Osteoblast (primary cell): ENCODE measurements around the gene PRCD. TPM values are rescaled to one million over a fixed set of nuclear protein-coding genes. Genes with fewer than 3 reads are reported as not detected.
A peak's percentile ranks its signal among the peaks of the same experiment; 100 is the strongest.

Experiments
- DNase-seq: peaks from one replicate; pipeline ENCODE4 v3.0.0; 2011; ENCODE audit warnings: low spot score, mixed read lengths; ENCODE audit not compliant: insufficient read length; ENCODE audit errors: missing footprints
- H2AFZ ChIP-seq: 2 replicates; pipeline ENCODE4 v1.6.0; 2011; ENCODE audit warnings: mild to moderate bottlenecking, low read length
- H3K27ac ChIP-seq: 2 replicates; pipeline ENCODE4 v1.5.1; 2011; ENCODE audit warnings: mild to moderate bottlenecking, low read depth, low read length, moderate library complexity
- H3K27me3 ChIP-seq: 2 replicates; pipeline ENCODE4 v1.6.0; 2012; ENCODE audit warnings: mild to moderate bottlenecking, control low read depth, inconsistent platforms, low read length, moderate library complexity; ENCODE audit not compliant: insufficient read depth
- H3K36me3 ChIP-seq: 2 replicates; pipeline ENCODE4 v1.5.1; 2011; ENCODE audit warnings: mild to moderate bottlenecking, low read length, control low read depth, moderate library complexity; ENCODE audit not compliant: insufficient read depth
- H3K4me1 ChIP-seq: 2 replicates; pipeline ENCODE4 v1.5.1; 2011; ENCODE audit warnings: mild to moderate bottlenecking, low read length, control low read depth, moderate library complexity; ENCODE audit not compliant: insufficient read depth
- H3K4me2 ChIP-seq: 2 replicates; pipeline ENCODE4 v1.6.0; 2011; ENCODE audit warnings: mild to moderate bottlenecking, low read length; ENCODE audit not compliant: insufficient read depth
- H3K4me3 ChIP-seq: fragments of 200-600 bp; sonication (generic); 3 replicates; pipeline ENCODE4 v1.5.1; 2012; ENCODE audit warnings: mild to moderate bottlenecking, low read length, inconsistent platforms; ENCODE audit not compliant: insufficient read depth
- H3K79me2 ChIP-seq: 2 replicates; pipeline ENCODE4 v1.6.0; 2012; ENCODE audit warnings: mild to moderate bottlenecking, low read length, control low read depth, inconsistent platforms; ENCODE audit not compliant: insufficient read depth
- H3K9me3 ChIP-seq: 2 replicates; pipeline ENCODE4 v1.5.1; 2011; ENCODE audit warnings: low read depth, low read length, control low read depth
- H4K20me1 ChIP-seq: 2 replicates; pipeline ENCODE4 v1.6.0; 2012; ENCODE audit warnings: mild to moderate bottlenecking, low read length, control low read depth; ENCODE audit not compliant: insufficient read depth
- CTCF ChIP-seq: IDR thresholded peaks from 2 replicates; pipeline ENCODE4 v1.5.1; 2011; ENCODE audit warnings: mild to moderate bottlenecking, low read depth, low read length, moderate library complexity; ENCODE audit errors: extremely low read depth
- total RNA-seq: library from RNA; depleted of rRNA; stranded (reverse); fragments of >200 nt; gene quantifications from 2 replicates; pipeline ENCODE4 v1.2.3, GENCODE V29; 2012

Gene PRCD
- total RNA-seq, 1 donor = 4.0 TPM

DNA sequence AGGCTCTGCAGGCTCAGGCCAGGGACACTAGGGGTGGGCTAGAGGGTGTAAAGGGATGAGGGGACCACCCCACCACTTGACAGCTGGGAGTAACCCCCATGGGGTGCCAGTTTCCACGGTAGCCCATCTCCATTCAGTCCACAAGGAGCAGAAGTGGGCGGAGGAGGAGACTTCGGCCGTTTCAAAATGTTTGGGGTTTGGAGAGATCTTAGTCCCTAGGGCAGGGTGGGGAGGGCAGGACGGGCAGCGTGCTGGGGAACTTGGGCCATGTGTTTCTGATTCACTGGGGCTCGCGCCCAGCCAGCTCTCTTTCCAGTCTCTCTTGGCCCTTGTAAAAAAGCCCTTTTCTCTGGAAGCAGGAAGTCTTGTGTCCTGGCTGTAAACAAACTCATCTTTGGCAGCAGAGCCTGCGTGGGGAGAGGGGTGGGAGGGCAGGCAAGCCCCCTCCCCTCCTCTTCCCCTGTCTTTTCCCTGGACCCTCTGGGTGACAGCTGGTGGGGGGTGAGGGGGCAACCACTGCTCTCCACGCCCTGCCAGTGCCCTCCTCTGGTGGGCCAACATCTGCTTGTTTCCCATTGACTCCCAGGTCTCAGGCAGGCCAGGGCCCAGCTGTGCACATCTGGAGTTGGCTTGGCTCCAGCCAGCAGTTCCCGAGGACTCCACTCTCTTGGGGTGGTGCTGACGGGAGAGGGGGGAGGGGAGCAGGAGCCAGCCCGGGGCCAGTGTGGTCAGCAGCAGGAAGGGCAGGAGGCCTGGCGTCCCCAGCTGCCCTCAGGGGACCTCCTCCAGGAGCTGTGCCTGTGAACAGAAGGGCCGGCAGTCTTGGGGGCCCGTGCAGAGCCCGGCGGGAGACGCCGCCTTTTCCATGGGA, 10.4 kb upstream of the PRCD start:
- TF ChIP-seq CTCF = no peak
- Histone ChIP-seq H3K4me1 (peaks cover 54% of the 10 kb centered on the region), H3K4me2 (peak overlapping the region; percentile 65), H3K4me3 (peak overlapping the region; percentile 42), H3K9me3 (no peaks in the 10 kb centered on the region), H3K27me3 (no peaks in the 10 kb centered on the region), H4K20me1 (no peaks in the 10 kb centered on the region), H3K27ac (peak overlapping the region; percentile 98), H3K36me3 (no peaks in the 10 kb centered on the region), H3K79me2 (no peaks in the 10 kb centered on the region), H2AFZ (peak overlapping the region; percentile 77)
- peak; percentile 97 for DNase-seq

DNA sequence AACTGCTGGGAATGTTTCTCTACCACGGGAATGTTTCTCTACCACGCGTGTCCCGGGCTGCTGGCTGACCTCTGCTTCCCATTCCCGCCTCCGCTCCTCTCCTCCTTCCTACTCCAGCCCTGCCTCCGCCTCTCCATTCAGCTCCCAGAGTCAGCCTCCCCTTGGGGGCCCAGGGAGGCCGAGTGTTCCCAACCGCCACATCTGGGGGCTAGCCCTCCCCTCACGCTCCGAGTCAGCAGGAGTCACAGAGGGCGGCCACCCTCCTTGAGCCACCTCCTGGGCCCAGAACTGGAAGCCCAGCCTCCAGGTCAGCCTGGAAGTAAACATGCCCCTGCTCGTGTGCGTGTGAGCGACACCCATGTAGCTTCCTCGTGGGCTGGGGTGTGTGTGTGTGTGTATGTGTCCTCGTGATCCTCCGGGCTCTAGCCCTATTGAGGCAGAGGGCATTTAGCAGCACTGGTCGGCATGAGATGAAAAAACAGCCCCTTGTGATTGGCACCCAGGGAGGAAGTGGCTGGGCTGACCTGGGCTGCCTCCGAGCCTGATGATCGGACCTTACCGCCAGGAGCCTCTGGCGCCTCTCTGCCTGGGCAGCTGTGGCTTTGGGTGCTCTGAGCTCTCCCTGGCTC, 9.6 kb upstream of the PRCD start:
- no peaks in the 10 kb centered on the region for H3K36me3 ChIP-seq
- H4K20me1 ChIP-seq = no peaks in the 10 kb centered on the region
- H3K27me3 ChIP-seq = no peaks in the 10 kb centered on the region
- no peak for TF ChIP-seq CTCF
- peaks cover 47% of the 10 kb centered on the region for H3K4me1 ChIP-seq
- peak overlapping the region; percentile 7 for H3K4me3 ChIP-seq
- H2AFZ ChIP-seq = peak overlapping the region; percentile 77
- peak overlapping the region; percentile 98 for H3K27ac ChIP-seq
- H3K79me2 ChIP-seq = no peaks in the 10 kb centered on the region
- DNase-seq = peak; percentile 94
- H3K4me2 ChIP-seq = peak overlapping the region; percentile 65
- H3K9me3 ChIP-seq = no peaks in the 10 kb centered on the region

GRCh38 chr17:76530811-76531485, 8.9 kb upstream of the PRCD start:
- Histone ChIP-seq H3K4me1 (peaks cover 48% of the 10 kb centered on the region), H3K27me3 (no peaks in the 10 kb centered on the region), H4K20me1 (no peaks in the 10 kb centered on the region), H3K79me2 (peaks cover 3% of the 10 kb centered on the region), H3K9me3 (no peaks in the 10 kb centered on the region), H3K36me3 (no peaks in the 10 kb centered on the region), H2AFZ (peak overlapping the region; percentile 77), H3K4me3 (peak overlapping the region; percentile 2), H3K27ac (peak overlapping the region; percentile 98), H3K4me2 (peak overlapping the region; percentile 65)
- no peak for TF ChIP-seq CTCF
- DNase-seq = peak; percentile 50
